Adipocyte (in vitro differentiated cells): ENCODE data around the gene OLIG1.

ENCODE experiments used
- DNase-seq: peaks from one replicate; pipeline ENCODE4 v3.0.0-alpha.2; 2015; ENCODE audit warnings: low read depth
- H3K27me3 ChIP-seq: replicated peaks from 2 replicates; pipeline ENCODE4 v1.7.0; 2013; ENCODE audit warnings: mild to moderate bottlenecking, low read length, moderate library complexity; ENCODE audit not compliant: control insufficient read depth, insufficient read depth
- H3K36me3 ChIP-seq: 2 replicates; pipeline ENCODE4 v1.7.0; 2013; ENCODE audit warnings: low read length, mild to moderate bottlenecking, moderate library complexity; ENCODE audit not compliant: control insufficient read depth, insufficient read depth, severe bottlenecking
- H3K4me1 ChIP-seq: 2 replicates; pipeline ENCODE4 v1.7.0; 2013; ENCODE audit warnings: mild to moderate bottlenecking, low read length, moderate library complexity; ENCODE audit not compliant: control insufficient read depth, insufficient read depth
- H3K4me3 ChIP-seq: 2 replicates; pipeline ENCODE4 v1.7.0; 2013; ENCODE audit warnings: mild to moderate bottlenecking, low read length, moderate library complexity
- H3K9ac ChIP-seq: 2 replicates; pipeline ENCODE4 v1.7.0; 2013; ENCODE audit warnings: mild to moderate bottlenecking, low read length, moderate library complexity
- H3K9me3 ChIP-seq: 2 replicates; pipeline ENCODE4 v1.7.0; 2013; ENCODE audit warnings: mild to moderate bottlenecking, low read length, moderate library complexity; ENCODE audit not compliant: control insufficient read depth

Gene OLIG1

GRCh38 chr21:33069994-33070743 lies at the start of gene OLIG1:
Gene OLIG1 (plus strand): TSS chr21:33070141. CDS start chr21:33070247, 106 bp downstream.
- H3K4me3 ChIP-seq, result no peak within 1 kb of the TSS
- H3K4me1 ChIP-seq, result peaks cover 9% of the 10 kb centered on the region
- peaks cover 16% of the 10 kb centered on the region for H3K9me3 ChIP-seq
- H3K27me3 ChIP-seq, result peaks cover 87% of the 10 kb centered on the region
- H3K9ac ChIP-seq, result no peak within 1 kb of the TSS
- DNase-seq, result peak; percentile 3
- no peaks in the 10 kb centered on the region for H3K36me3 ChIP-seq

- DNase-seq, result no peak
- Histone ChIP-seq H3K9ac (no peak overlapping the region), H3K36me3 (no peaks in the 10 kb centered on the region), H3K9me3 (peaks cover 8% of the 10 kb centered on the region), H3K4me1 (peaks cover 4% of the 10 kb centered on the region), H3K4me3 (no peak overlapping the region), H3K27me3 (peaks cover 92% of the 10 kb centered on the region)
Measured at GRCh38 chr21:33020558-33021100, 49.3 kb upstream of the OLIG1 start.

- Histone ChIP-seq H3K9ac (no peak overlapping the region), H3K4me1 (peaks cover 4% of the 10 kb centered on the region), H3K9me3 (peaks cover 8% of the 10 kb centered on the region), H3K4me3 (no peak overlapping the region), H3K36me3 (no peaks in the 10 kb centered on the region), H3K27me3 (peaks cover 91% of the 10 kb centered on the region)
- no peak for DNase-seq
Measured at GRCh38 chr21:33021150-33021549, 48.8 kb upstream of the OLIG1 start.

GRCh38 chr21:33021667-33022066 lies 48.3 kb upstream of the OLIG1 start:
- no peak for DNase-seq
- no peak overlapping the region for H3K4me3 ChIP-seq
- no peaks in the 10 kb centered on the region for H3K36me3 ChIP-seq

GRCh38 chr21:33022489-33022827 lies 47.5 kb upstream of the OLIG1 start:
- no peak for DNase-seq
- Histone ChIP-seq H3K4me1 (peaks cover 4% of the 10 kb centered on the region), H3K36me3 (no peaks in the 10 kb centered on the region), H3K9me3 (peaks cover 8% of the 10 kb centered on the region), H3K4me3 (no peak overlapping the region), H3K9ac (no peak overlapping the region), H3K27me3 (peaks cover 88% of the 10 kb centered on the region)

More at GRCh38 chr21:33021667-33022066, 48.3 kb upstream of the OLIG1 start:
- Histone ChIP-seq H3K9me3 (peaks cover 8% of the 10 kb centered on the region), H3K9ac (no peak overlapping the region), H3K4me1 (peaks cover 4% of the 10 kb centered on the region), H3K27me3 (peaks cover 91% of the 10 kb centered on the region)

- H3K9me3 ChIP-seq, result peaks cover 8% of the 10 kb centered on the region
- H3K27me3 ChIP-seq, result peaks cover 85% of the 10 kb centered on the region
- no peak overlapping the region for H3K4me3 ChIP-seq
- no peaks in the 10 kb centered on the region for H3K36me3 ChIP-seq
- peaks cover 4% of the 10 kb centered on the region for H3K4me1 ChIP-seq
- no peak for DNase-seq
- H3K9ac ChIP-seq, result no peak overlapping the region
Measured at GRCh38 chr21:33022828-33023573, 46.9 kb upstream of the OLIG1 start.

GRCh38 chr21:33023574-33024200 lies 46.3 kb upstream of the OLIG1 start:
- no peak overlapping the region for H3K9ac ChIP-seq
- H3K4me1 ChIP-seq, result peaks cover 5% of the 10 kb centered on the region
- H3K36me3 ChIP-seq, result no peaks in the 10 kb centered on the region
- H3K27me3 ChIP-seq, result peaks cover 84% of the 10 kb centered on the region
- no peak for DNase-seq
- no peak overlapping the region for H3K4me3 ChIP-seq
- H3K9me3 ChIP-seq, result peaks cover 8% of the 10 kb centered on the region

GRCh38 chr21:33024201-33025103 lies 45.5 kb upstream of the OLIG1 start:
- Histone ChIP-seq H3K9me3 (peaks cover 8% of the 10 kb centered on the region), H3K27me3 (peaks cover 84% of the 10 kb centered on the region), H3K36me3 (no peaks in the 10 kb centered on the region), H3K4me3 (no peak overlapping the region), H3K9ac (no peak overlapping the region), H3K4me1 (peaks cover 13% of the 10 kb centered on the region)
- DNase-seq, result no peak

- Histone ChIP-seq H3K27me3 (peaks cover 86% of the 10 kb centered on the region), H3K9me3 (peaks cover 8% of the 10 kb centered on the region), H3K4me1 (peaks cover 14% of the 10 kb centered on the region), H3K9ac (no peak overlapping the region), H3K36me3 (no peaks in the 10 kb centered on the region), H3K4me3 (no peak overlapping the region)
- no peak for DNase-seq
Measured at GRCh38 chr21:33025106-33025488, 44.8 kb upstream of the OLIG1 start.

- Histone ChIP-seq H3K9me3 (peaks cover 8% of the 10 kb centered on the region), H3K36me3 (no peaks in the 10 kb centered on the region), H3K4me3 (no peak within 1 kb of the TSS), H3K27me3 (peaks cover 87% of the 10 kb centered on the region), H3K4me1 (peaks cover 14% of the 10 kb centered on the region), H3K9ac (no peak within 1 kb of the TSS)
- no peak for DNase-seq
Measured at GRCh38 chr21:33025489-33026442, 44.2 kb upstream of the OLIG1 start, which contains the start of gene OLIG2. Gene OLIG2 (plus strand): TSS chr21:33025935. CDS start chr21:33026863, 928 bp downstream.
